GM18526 (cell line): ENCODE results near the gene FLOT1.

Experiments used
- POLR2A ChIP-seq: IDR thresholded peaks from 3 replicates; pipeline ENCODE4 v1.6.1; 2011; ENCODE audit not compliant: insufficient read length; ENCODE audit errors: extremely low read depth

FLOT1 gene

DNA sequence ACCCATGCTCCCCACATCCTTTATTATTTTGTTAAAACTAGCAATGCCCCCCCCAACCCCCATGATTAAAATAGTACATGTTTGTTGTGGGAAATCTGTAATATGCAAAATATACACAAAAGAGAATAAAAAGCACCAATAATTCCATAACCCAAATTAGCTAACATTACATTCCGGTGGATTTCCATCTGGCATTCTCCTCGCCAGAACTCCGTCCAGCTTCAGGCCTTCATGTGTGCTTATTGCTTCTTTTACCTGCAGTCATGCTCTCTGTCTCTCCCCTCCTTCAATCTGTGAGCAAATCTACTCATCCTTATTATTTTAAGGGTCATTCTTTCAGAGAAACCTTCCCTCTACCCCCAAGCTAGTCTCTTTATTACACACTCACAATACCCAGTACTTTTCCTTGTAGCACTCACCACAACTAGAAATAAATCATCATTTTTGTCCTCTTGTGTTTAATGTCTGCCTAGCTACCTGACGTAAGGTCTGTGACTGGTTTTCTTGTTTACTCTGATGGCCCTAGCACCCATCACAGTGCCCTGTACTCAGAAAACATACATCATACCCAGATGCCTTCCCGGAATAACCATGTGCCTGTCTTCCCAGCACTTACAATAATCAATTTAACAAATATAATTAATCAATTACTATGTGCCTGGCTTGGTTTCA lies 27.5 kb upstream of the FLOT1 start:
- TF ChIP-seq POLR2A = no peak

- TF ChIP-seq POLR2A = no peak
These were observed 26.8 kb upstream of the FLOT1 start for GRCh38 chr6:30769088-30769852.

- TF ChIP-seq POLR2A = no peak
These were observed 26.2 kb upstream of the FLOT1 start for GRCh38 chr6:30768634-30769087.

GRCh38 chr6:30767944-30768301 lies 25.4 kb upstream of the FLOT1 start:
- TF ChIP-seq POLR2A = no peak

DNA sequence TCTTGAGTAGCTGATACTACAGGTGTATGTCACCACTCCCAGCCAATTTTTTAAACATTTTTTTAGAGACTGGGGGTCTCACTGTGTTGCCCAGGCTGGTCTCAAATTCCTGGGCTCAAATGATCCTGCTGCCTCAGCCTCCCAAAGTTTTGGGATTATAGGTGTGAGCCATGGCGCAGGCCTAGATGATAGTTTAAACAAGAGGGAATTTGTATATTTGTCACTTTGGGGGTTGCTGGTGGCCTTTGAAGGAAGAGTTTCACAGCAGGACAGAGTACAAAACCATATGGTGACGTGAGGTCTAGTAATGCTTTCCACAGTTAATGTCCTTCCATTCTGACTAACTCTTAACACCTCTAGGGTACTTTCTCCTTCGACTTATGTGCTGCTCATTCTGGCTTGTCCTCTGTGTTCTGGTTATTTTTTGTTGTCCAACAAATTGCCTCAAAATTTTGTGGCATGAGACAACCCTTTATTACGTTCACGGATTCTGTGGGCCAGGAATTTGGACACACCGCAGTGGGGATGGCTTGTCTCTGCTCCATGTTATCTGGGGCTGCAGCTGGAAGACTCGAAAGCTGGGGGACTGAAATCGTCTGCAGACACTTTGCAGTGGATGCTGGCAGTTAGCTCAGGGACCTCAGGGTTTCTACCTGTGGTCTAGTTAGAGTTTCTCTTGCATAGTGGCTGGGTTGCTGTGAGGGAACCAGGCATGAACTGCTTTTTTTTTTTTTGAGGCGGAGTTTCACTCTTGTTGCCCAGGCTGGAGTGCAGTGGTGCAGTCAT lies 24.9 kb upstream of the FLOT1 start:
- no peak for TF ChIP-seq POLR2A

DNA sequence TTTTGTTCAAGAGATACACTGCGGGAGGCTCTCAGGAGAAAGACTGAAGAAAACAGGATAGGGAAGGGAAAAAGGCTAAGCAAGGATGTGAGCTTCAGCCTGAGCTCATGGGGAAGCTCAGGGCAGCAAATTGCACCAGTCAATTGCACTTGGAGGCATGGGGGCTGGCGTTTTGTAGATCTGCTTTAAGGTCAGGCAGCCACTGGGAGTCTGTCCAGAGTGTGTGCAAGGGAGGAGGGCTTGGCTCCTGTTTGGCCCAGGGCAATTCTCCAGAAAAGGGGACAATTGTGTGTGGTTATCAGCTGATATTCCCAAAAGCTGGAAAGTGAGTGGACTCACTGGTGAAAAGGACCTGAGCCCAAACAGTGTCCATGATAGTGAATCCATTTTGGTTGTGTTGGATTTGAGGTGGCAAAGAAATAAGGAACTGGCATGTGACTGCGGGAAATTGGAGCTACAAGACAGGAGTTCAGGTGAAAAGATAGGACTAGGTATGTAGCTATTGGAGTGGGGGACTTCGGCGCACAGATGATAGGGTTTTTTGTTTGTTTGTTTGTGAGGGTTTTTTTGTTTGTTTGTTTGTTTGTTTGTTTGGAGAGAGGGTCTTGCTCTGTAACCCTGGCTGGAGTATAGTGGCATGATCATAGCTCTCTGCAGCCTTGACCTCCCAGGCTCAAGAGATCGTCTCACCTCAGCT lies 24.1 kb upstream of the FLOT1 start:
- no peak for TF ChIP-seq POLR2A

DNA sequence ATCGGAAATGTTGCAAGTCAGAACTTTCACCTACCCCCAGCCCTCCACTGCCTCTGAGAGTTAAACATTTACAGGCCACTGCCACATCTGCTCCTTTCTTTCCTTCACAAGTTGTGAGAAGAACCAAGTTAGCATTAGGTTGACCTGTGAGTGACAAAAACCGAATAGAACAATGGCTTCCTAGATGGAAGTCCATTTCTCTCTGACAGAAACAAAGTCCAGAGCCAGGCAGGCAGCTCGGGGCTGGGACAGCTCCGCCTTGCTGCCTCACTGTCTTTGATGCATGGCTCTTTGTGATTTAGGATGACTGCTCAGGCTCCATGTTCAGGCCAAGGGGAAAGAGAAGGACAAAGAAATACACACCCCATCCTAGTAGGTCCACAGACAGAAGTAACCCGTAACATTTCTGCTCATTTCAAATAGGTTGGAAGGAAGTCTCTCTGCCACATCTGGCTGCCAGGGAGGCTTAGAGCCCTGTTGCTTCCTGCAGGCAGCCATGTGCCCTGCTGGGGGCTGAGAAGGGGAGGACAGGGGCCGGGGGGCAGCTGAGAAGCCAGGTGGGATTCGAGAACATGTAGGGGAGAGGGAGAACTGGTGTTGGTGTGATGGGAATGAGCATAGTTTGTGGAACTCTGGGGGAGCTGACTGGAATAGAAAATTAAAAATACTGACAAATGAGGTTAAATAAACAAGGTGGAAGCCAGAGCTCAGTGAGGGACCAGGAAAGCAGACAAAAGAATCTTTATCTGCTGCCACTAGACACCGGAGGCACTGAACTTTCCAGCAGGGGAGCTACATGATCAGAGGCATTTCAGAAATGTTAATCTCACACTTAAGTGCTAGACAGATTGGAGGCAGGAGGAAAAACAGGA lies 21.4 kb upstream of the FLOT1 start:
- TF ChIP-seq POLR2A = no peak

DNA sequence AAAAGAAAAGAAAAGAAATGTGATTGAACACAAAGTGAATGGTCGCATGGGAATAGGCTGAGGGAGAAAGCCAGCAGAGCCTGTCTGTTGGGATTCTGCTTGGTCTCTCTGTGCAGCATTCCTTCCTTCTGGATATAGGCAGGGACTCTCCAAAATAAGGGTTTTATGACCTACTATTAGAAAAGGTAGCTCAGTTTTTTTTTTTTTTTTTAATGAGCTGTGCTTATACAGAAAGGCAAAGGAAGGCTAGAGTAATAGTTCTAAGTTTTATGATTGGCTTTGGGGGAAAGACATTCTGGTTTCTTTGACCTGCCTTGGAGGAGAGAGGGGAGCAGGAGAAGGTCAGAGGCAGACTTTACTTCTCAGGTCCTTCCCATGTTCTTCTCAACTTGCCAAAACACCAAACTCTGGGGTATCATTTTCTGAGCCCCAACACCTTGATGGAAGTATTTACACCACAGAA lies 20.7 kb upstream of the FLOT1 start:
- no peak for TF ChIP-seq POLR2A

DNA sequence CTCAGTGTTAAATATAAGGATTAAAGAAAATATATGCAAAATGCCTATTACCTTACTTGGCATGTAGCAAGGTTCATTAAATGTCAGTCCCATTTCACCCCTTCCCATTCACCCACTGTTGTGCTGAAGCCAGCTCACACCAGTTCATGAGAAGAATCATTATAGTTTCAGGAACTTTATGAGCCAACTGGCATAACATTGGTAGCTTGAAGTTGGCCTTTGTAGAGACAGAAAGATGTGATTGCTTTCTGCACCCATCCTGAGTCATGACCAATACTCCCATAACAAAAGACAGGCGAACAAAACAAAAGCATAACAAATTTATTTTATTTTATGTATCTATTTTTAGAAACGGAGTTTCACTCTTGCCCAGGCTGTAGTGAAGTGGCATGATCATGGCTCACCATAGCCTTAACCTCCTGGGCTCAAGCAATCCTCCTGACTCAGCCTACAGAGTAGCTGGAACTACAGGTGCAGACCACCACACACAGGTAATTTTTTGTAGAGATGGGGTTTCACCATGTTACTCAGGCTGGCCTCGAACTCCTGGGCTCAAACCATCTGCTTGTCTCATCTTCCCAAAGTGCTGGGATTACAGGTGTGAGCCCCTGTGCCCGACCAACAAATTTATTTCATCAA lies 19.4 kb upstream of the FLOT1 start:
- TF ChIP-seq POLR2A = no peak

- TF ChIP-seq POLR2A = no peak
These were observed 18.1 kb upstream of the FLOT1 start for GRCh38 chr6:30760549-30760948.

DNA sequence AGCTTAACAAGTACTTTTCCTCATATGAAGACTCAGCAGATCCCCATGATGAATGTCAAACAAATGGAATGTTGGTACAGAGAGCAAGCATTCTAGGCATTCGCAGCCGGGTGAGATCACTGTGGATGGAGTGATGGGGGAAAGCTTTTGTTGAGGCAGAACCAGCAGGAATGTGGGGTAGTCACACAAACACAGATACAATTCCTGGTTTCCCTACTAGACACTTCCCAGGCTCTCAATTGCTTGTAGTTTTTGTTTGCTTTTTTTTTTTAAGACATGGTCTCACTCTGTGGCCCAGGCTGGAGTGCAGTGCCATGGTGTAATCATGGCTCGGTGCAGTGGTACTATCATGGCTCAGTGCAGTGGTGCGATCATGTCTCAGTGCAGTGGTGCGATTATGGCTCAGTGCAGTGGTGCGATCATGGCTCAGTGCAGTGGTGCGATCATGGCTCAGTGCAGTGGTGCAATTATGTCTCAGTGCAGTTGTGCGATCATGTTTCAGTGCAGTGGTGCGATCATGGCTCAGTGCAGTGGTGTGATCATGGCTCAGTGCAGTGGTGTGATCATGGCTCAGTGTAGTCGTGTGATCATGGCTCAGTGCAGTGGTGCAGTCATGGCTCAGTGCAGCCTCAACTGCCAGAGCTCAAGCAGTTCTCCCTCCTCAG lies 17.2 kb upstream of the FLOT1 start:
- no peak for TF ChIP-seq POLR2A

DNA sequence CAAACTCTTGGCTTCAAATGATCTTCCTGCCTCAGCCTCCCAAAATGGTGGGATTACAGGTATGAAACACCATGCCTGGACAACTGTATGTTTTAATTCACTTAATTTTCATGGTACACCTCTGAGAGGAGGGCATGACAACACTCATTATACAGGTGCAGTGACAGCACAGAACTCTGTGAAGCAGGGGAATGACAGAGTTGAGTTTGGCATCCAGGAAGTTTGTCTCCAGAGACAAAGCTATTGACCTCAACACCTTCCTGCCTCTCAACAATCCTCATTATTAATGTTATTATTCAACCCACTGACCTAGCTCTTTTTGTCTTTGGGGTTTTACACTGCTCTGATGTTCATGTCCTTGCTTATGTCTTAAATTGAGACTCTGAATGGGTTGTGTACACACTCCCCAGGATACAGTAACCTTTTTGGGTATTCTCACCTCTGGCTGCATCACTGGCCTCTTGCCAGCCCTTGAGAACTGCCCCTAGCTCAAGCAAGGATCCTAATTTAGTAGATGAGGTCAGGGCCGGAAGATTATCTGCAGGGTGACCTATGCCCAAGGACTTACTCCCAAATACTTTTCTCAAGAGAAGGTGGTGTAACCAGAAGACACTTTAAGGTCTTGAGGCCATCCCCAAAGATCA lies 14.9 kb upstream of the FLOT1 start:
- no peak for TF ChIP-seq POLR2A

- TF ChIP-seq POLR2A = no peak
These were observed 12.1 kb upstream of the FLOT1 start for GRCh38 chr6:30754631-30755030.
